Esophagus (tissue), 2 donors: ENCODE results near the gene XYLT2. TPM values are rescaled to one million over a fixed set of nuclear protein-coding genes. Genes with fewer than 3 reads are reported as not detected.

Experiments
- H3K27ac ChIP-seq, 2 donors: one replicate each; pipeline ENCODE4 v1.5.1; 2013; ENCODE audit warnings: low read depth in 2 of 2, mild to moderate bottlenecking in 2 of 2, inconsistent platforms in 1 of 2, low read length in 1 of 2, moderate library complexity in 1 of 2
- H3K27me3 ChIP-seq, 2 donors: one replicate each; pipeline ENCODE4 v1.6.1; 2013; ENCODE audit warnings: low read length in 2 of 2, control low read depth in 1 of 2, mild to moderate bottlenecking in 1 of 2; ENCODE audit not compliant: insufficient read depth in 2 of 2, control insufficient read depth in 1 of 2
- H3K36me3 ChIP-seq, 2 donors: one replicate each; pipeline ENCODE4 v1.6.1; 2013; ENCODE audit warnings: low read length in 1 of 2; ENCODE audit not compliant: control insufficient read depth in 2 of 2, insufficient read depth in 2 of 2
- H3K4me1 ChIP-seq, 2 donors: one replicate each; pipeline ENCODE4 v1.6.1; 2013; ENCODE audit warnings: low read length in 1 of 2; ENCODE audit not compliant: control insufficient read depth in 2 of 2, insufficient read depth in 2 of 2
- H3K4me3 ChIP-seq, 2 donors: one replicate each; pipeline ENCODE4 v1.5.1; 2013; ENCODE audit warnings: low read length in 2 of 2, mild to moderate bottlenecking in 2 of 2, low read depth in 1 of 2, moderate library complexity in 1 of 2
- H3K9me3 ChIP-seq, 2 donors: one replicate each; pipeline ENCODE4 v1.6.1; 2013; ENCODE audit warnings: mild to moderate bottlenecking in 2 of 2, low read depth in 1 of 2, low read length in 1 of 2, moderate library complexity in 1 of 2; ENCODE audit not compliant: control insufficient read depth in 2 of 2, insufficient read depth in 1 of 2
- WGBS, 2 donors: extraction: QIAGEN DNeasy Blood & Tissue Kit; methylation state at CpG; one replicate each; pipeline ENCODE4 v1.1.7; 2013; 5-methylcytosine and 5-hydroxymethylcytosine counted together
- polyA plus RNA-seq, 2 donors: library from polyadenylated mRNA; stranded (reverse); fragments of 200-250 nt; gene quantifications; one replicate each; pipeline ENCODE4 v1.2.3, GENCODE V29; 2013
- donor health status: healthy with polysubstance abuse.
- donor health status: Bipolar disorder and iron deficiency.

Gene XYLT2
- polyA plus RNA-seq, 2 donors = 6.0 to 12.1 TPM

DNA sequence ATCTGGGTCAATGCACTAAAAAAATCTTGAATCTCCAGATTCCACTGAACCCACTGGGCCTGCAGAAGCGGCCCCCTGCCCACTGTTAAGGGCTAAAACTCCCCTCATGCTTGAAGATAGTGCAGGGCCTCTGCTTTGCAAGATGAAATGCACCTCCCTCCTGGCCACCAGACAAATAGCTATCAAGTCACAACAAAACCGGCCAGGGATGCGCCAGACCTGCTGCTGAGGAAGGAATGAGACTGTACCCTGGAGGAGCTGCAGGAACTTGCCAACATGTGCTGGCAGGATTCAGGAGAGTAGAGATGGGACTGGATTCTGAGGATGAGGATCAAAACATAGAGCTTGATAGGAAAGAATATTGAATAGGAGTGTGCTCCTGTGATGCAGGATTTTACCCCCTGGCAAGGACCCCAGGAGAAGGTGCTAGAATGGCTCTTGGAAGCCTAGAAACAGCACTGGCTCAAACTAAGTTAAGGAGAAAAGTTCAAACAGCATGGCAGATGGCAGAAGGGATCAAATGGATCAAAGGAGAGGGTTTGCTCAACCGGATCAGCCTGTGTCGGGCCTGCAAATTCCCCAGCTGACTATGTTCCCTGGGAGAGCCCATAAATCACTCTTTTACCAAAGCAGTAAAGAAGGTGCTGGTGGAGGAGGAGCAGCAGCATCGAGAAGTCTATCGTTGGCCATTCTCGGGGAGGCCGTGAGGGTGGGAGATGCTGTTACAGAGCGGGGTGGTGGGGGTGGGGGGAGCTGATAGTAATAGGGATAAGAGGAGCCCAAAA, 27.2 kb upstream of the XYLT2 start:
- no peak overlapping the region for H3K4me3 ChIP-seq
- H3K36me3 ChIP-seq = no peaks in the 10 kb centered on the region
- 44 to 45% methylated on average over 10 of the region's 10 CpGs for WGBS, 2 donors
- peaks cover 0 to 9% of the 10 kb centered on the region in 2 donors for H3K4me1 ChIP-seq
- peak overlapping the region; percentile 72 to 80 for H3K27ac ChIP-seq
- no peaks in the 10 kb centered on the region for H3K27me3 ChIP-seq
- H3K9me3 ChIP-seq = no peaks in the 10 kb centered on the region

GRCh38 chr17:50319306-50320004, 26.5 kb upstream of the XYLT2 start:
- H3K27ac ChIP-seq = peak overlapping the region; percentile 72 to 80
- H3K27me3 ChIP-seq = no peaks in the 10 kb centered on the region
- H3K4me1 ChIP-seq = peaks cover 0 to 7% of the 10 kb centered on the region in 2 donors
- 66 to 74% methylated on average over 12 of the region's 12 CpGs for WGBS, 2 donors
- H3K4me3 ChIP-seq = no peak overlapping the region
- no peaks in the 10 kb centered on the region for H3K36me3 ChIP-seq
- no peaks in the 10 kb centered on the region for H3K9me3 ChIP-seq

- Histone ChIP-seq H3K27me3 (no peaks in the 10 kb centered on the region), H3K9me3 (no peaks in the 10 kb centered on the region), H3K27ac (no peak overlapping the region), H3K4me3 (no peak overlapping the region), H3K4me1 (peaks cover 0 to 8% of the 10 kb centered on the region in 2 donors), H3K36me3 (no peaks in the 10 kb centered on the region)
- 60 to 64% methylated on average over 7 of the region's 7 CpGs for WGBS, 2 donors
Observed at GRCh38 chr17:50322271-50322670, 23.7 kb upstream of the XYLT2 start.

DNA sequence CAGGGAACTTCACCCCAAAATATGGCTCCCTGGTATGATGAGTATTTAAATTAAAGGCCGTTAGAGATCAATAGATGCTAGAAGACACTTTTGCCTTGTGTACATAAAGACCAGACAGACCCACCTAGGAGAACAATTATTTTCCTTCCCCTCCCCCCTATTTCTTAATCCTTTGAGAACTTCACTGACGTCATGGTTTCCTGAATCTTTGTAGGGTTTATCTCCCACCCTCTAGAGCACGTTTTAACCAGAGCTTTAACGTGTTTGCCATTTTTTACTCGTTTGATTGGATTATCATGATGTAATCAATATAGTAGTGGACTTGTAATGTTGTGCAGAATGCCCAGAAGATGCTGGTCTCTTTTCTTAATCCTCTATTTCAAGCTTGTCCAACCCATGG, 22.9 kb upstream of the XYLT2 start:
- no peaks in the 10 kb centered on the region for H3K27me3 ChIP-seq
- WGBS, 2 donors = 75 to 79% methylated on average over 5 of the region's 5 CpGs
- peaks cover 0 to 3% of the 10 kb centered on the region in 2 donors for H3K4me1 ChIP-seq
- H3K36me3 ChIP-seq = no peaks in the 10 kb centered on the region
- no peak overlapping the region for H3K27ac ChIP-seq
- H3K9me3 ChIP-seq = no peaks in the 10 kb centered on the region
- no peak overlapping the region for H3K4me3 ChIP-seq

- Histone ChIP-seq H3K9me3 (no peaks in the 10 kb centered on the region), H3K27me3 (no peaks in the 10 kb centered on the region), H3K27ac (no peak overlapping the region), H3K4me1 (peaks cover 0 to 3% of the 10 kb centered on the region in 2 donors), H3K36me3 (no peaks in the 10 kb centered on the region), H3K4me3 (no peak overlapping the region)
- WGBS, 2 donors = 47 to 55% methylated on average over 4 of the region's 4 CpGs
Observed at GRCh38 chr17:50325906-50326305, 20.0 kb upstream of the XYLT2 start.

- no peaks in the 10 kb centered on the region for H3K27me3 ChIP-seq
- WGBS, 2 donors = 70 to 78% methylated on average over 9 of the region's 9 CpGs
Observed at GRCh38 chr17:50326831-50327364, 19.0 kb upstream of the XYLT2 start.

DNA sequence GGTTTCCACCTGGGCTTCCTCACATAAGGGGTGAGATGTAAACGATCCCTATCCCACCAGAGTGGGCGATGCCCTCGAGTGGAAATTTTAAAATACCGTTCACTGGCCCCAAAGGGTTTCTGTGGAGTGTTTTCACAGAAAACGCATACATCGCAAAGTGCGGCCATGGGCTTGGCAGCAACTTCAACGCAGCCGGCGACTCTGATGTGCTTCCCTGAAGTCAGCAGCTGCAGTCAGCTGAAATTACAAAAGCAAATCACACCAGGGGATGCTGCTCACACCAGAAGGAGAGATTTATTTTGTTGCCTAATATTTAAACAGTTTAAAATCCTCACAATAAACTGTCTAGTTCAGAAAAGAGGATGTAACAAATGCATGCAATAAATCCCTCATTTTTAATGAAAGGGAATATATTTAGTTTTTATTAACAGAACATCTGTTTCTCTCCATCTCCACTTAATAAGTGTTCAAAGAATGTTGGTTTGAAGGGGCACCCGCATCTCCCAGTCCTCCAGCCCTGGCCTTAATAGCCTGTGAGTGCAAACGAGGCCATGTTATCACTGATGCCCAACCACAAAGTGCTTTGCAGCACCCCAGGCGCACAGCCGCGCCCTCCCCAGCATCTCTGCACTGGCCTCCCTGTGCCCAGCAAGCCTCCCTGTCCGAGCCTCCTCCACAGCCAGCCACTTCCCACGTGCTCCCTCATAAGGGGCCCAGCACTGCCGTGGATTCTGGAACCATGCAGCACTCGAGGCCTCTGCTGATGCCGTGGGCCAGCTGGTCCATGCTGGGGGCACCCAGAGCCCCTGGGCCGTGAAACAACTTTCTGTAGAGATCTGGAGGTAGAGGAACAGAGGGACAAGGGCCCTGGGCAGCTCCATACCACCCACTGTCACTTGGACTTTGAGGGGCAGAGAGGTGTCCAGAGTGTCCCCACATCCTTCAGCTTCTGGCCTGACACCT, 17.3 kb upstream of the XYLT2 start:
- H3K36me3 ChIP-seq = no peaks in the 10 kb centered on the region

More at GRCh38 chr17:50326831-50327364, 19.0 kb upstream of the XYLT2 start:
- H3K4me3 ChIP-seq = no peak overlapping the region
- H3K36me3 ChIP-seq = no peaks in the 10 kb centered on the region
- no peak overlapping the region for H3K27ac ChIP-seq
- peaks cover 0 to 3% of the 10 kb centered on the region in 2 donors for H3K4me1 ChIP-seq
- no peaks in the 10 kb centered on the region for H3K9me3 ChIP-seq

GRCh38 chr17:50329716-50330115, 16.2 kb upstream of the XYLT2 start:
- Histone ChIP-seq H3K36me3 (no peaks in the 10 kb centered on the region), H3K4me3 (no peak overlapping the region), H3K27ac (no peak overlapping the region), H3K27me3 (no peaks in the 10 kb centered on the region), H3K4me1 (peaks cover 0 to 3% of the 10 kb centered on the region in 2 donors), H3K9me3 (no peaks in the 10 kb centered on the region)
- 76 to 86% methylated on average over 3 of the region's 3 CpGs for WGBS, 2 donors

More for the DNA sequence above, 17.3 kb upstream of the XYLT2 start:
- Histone ChIP-seq H3K27me3 (no peaks in the 10 kb centered on the region), H3K4me3 (no peak overlapping the region), H3K27ac (no peak overlapping the region), H3K9me3 (no peaks in the 10 kb centered on the region), H3K4me1 (peaks cover 0 to 3% of the 10 kb centered on the region in 2 donors)
- WGBS, 2 donors = 70 to 72% methylated on average over 21 of the region's 21 CpGs
